SK-N-SH treated with all-trans-retinoic acid at 6 μM for 48 hours (cell line): ENCODE results near the gene SVIL.

Experiments
- ATAC-seq: fragments of 200-7000 bp; cut with Tn5 transposase; 3 replicates; pipeline ENCODE4 v1.9.1; 2020; ENCODE audit warnings: mild to moderate bottlenecking, moderate library complexity
- BACH2 ChIP-seq: fragments of 250-450 bp; sonication (Bioruptor Pico); IDR thresholded peaks from 2 replicates; pipeline ENCODE4 v1.9.0; 2021; ENCODE audit warnings: mild to moderate bottlenecking, borderline replicate concordance
- CREB5 ChIP-seq: fragments of 250-450 bp; sonication (Bioruptor Pico); IDR thresholded peaks from 2 replicates; pipeline ENCODE4 v1.5.1; 2020; ENCODE audit warnings: low read depth, mild to moderate bottlenecking, moderate library complexity
- CSDC2 ChIP-seq: fragments of 250-450 bp; sonication (Bioruptor Pico); IDR thresholded peaks from 2 replicates; pipeline ENCODE4 v1.5.0; 2020; ENCODE audit warnings: mild to moderate bottlenecking, moderate library complexity
- CSRNP3 ChIP-seq: fragments of 250-450 bp; sonication (Bioruptor Pico); IDR thresholded peaks from 2 replicates; pipeline ENCODE4 v1.5.1; 2021; ENCODE audit warnings: mild to moderate bottlenecking, moderate library complexity
- ESRRG ChIP-seq: fragments of 250-450 bp; sonication (Bioruptor Pico); IDR thresholded peaks from 2 replicates; pipeline ENCODE4 v1.6.1; 2021; ENCODE audit warnings: mild to moderate bottlenecking
- ISL1 ChIP-seq: fragments of 250-450 bp; sonication (Bioruptor Pico); IDR thresholded peaks from 2 replicates; pipeline ENCODE4 v2.1.2; 2022; ENCODE audit warnings: mild to moderate bottlenecking, moderate library complexity
- OSR1 ChIP-seq: fragments of 250-450 bp; sonication (Bioruptor Pico); IDR thresholded peaks from 2 replicates; pipeline ENCODE4 v1.8.0; 2022; ENCODE audit warnings: moderate library complexity, mild to moderate bottlenecking, inconsistent platforms
- PATZ1 ChIP-seq: fragments of 250-450 bp; sonication (Bioruptor Pico); IDR thresholded peaks from 2 replicates; pipeline ENCODE4 v1.8.0; 2020; ENCODE audit warnings: mild to moderate bottlenecking, moderate library complexity, borderline replicate concordance
- POU6F1 ChIP-seq: fragments of 250-450 bp; sonication (Bioruptor Pico); IDR thresholded peaks from 2 replicates; pipeline ENCODE4 v1.8.0; 2021; ENCODE audit warnings: low read depth, mild to moderate bottlenecking, moderate library complexity, borderline replicate concordance
- PPARA ChIP-seq: fragments of 250-450 bp; sonication (Bioruptor Pico); IDR thresholded peaks from 2 replicates; pipeline ENCODE4 v1.5.0; 2020; ENCODE audit warnings: mild to moderate bottlenecking, borderline replicate concordance
- RARB ChIP-seq: fragments of 250-450 bp; sonication (Bioruptor Pico); IDR thresholded peaks from 2 replicates; pipeline ENCODE4 v1.8.0; 2021; ENCODE audit warnings: mild to moderate bottlenecking, moderate library complexity
- SNAI2 ChIP-seq: fragments of 250-450 bp; sonication (Bioruptor Pico); IDR thresholded peaks from 2 replicates; pipeline ENCODE4 v1.5.0; 2020; ENCODE audit warnings: mild to moderate bottlenecking, moderate library complexity
- TCF4 ChIP-seq: fragments of 250-450 bp; sonication (Bioruptor Pico); IDR thresholded peaks from 2 replicates; pipeline ENCODE4 v1.8.0; 2021; ENCODE audit warnings: mild to moderate bottlenecking, moderate library complexity, borderline replicate concordance
- TOX ChIP-seq: fragments of 250-450 bp; sonication (Bioruptor Pico); IDR thresholded peaks from 2 replicates; pipeline ENCODE4 v1.8.0; 2021; ENCODE audit warnings: mild to moderate bottlenecking, moderate library complexity, borderline replicate concordance
- TSHZ2 ChIP-seq: fragments of 250-450 bp; sonication (Bioruptor Pico); IDR thresholded peaks from 2 replicates; pipeline ENCODE4 v1.5.0; 2020; ENCODE audit warnings: mild to moderate bottlenecking, moderate library complexity
- ZC3H10 ChIP-seq: fragments of 250-450 bp; sonication (Bioruptor Pico); IDR thresholded peaks from 2 replicates; pipeline ENCODE4 v1.5.1; 2021; ENCODE audit warnings: mild to moderate bottlenecking, moderate library complexity
- ZFP3 ChIP-seq: fragments of 250-450 bp; sonication (Bioruptor Pico); IDR thresholded peaks from 2 replicates; pipeline ENCODE4 v1.5.0; 2020; ENCODE audit warnings: mild to moderate bottlenecking, moderate library complexity
- ZNF565 ChIP-seq: fragments of 450-650 bp; formaldehyde crosslinking; conservative IDR thresholded peaks from 2 replicates; pipeline ENCODE4 v1.5.0; 2020; ENCODE audit warnings: low read depth, mild to moderate bottlenecking, moderate library complexity
- ZNF70 ChIP-seq: fragments of 450-650 bp; formaldehyde crosslinking; IDR thresholded peaks from 2 replicates; pipeline ENCODE4 v1.5.0; 2020; ENCODE audit warnings: mild to moderate bottlenecking, moderate library complexity
- ZNF8 ChIP-seq: fragments of 450-650 bp; formaldehyde crosslinking; IDR thresholded peaks from 2 replicates; pipeline ENCODE4 v1.5.0; 2020; ENCODE audit warnings: mild to moderate bottlenecking, moderate library complexity

SVIL gene

GRCh38 chr10:29454250-29454649 is 180.5 kb downstream of the SVIL start:
- TF ChIP-seq POU6F1 (CRISPR knock-in tag) (no peak), BACH2 (no peak), ISL1 (CRISPR knock-in tag) (no peak), OSR1 (no peak), CSDC2 (CRISPR knock-in tag) (no peak), ZFP3 (no peak), PPARA (CRISPR knock-in tag) (no peak)
- ATAC-seq = no peak

- TF ChIP-seq ZNF8 (CRISPR knock-in tag) (no peak), ZNF565 (no peak), TSHZ2 (CRISPR knock-in tag) (no peak), TCF4 (CRISPR knock-in tag) (no peak), ZC3H10 (CRISPR knock-in tag) (no peak), CSDC2 (CRISPR knock-in tag) (no peak), RARB (CRISPR knock-in tag) (no peak), PPARA (CRISPR knock-in tag) (no peak), TOX (CRISPR knock-in tag) (no peak), ZNF70 (no peak), ESRRG (CRISPR knock-in tag) (no peak), BACH2 (no peak), PATZ1 (CRISPR knock-in tag) (no peak)
- ATAC-seq = no peak
Measured at GRCh38 chr10:29452546-29452945, 182.2 kb downstream of the SVIL start.

- no peak for ATAC-seq
- TF ChIP-seq ISL1 (CRISPR knock-in tag) (no peak), RARB (CRISPR knock-in tag) (no peak), ZNF565 (no peak), SNAI2 (CRISPR knock-in tag) (no peak), POU6F1 (CRISPR knock-in tag) (no peak), TOX (CRISPR knock-in tag) (no peak), OSR1 (no peak), ZNF8 (CRISPR knock-in tag) (no peak)
Measured at GRCh38 chr10:29451946-29452345, 182.8 kb downstream of the SVIL start.

GRCh38 chr10:29450405-29450804 is 184.4 kb downstream of the SVIL start:
- TF ChIP-seq CSRNP3 (CRISPR knock-in tag) (no peak), ZNF8 (CRISPR knock-in tag) (no peak), SNAI2 (CRISPR knock-in tag) (no peak), POU6F1 (CRISPR knock-in tag) (no peak), CREB5 (CRISPR knock-in tag) (no peak)
- ATAC-seq = no peak

- ATAC-seq = peak; percentile 91
Measured at GRCh38 chr10:29448756-29449592, 185.8 kb downstream of the SVIL start.
